ENCODE measurements around the gene PHF21A. TPM values are rescaled to one million over a fixed set of nuclear protein-coding genes. Genes with fewer than 3 reads are reported as not detected.

PHF21A gene
- total and polyA plus RNA-seq, 4 donors, result 3.6 to 8.5 (median 6.2) TPM

GRCh38 chr11:45985212-45985611 is 136.0 kb downstream of the PHF21A start:
- no peak for DNase-seq (ENCODE audit: low spot score)
- no peak overlapping the region for H3K9ac ChIP-seq (ENCODE audit: low read depth in 1 of 2, low read length in 2 of 2)
- no peak overlapping the region for H3K27ac ChIP-seq (ENCODE audit: low read depth in 1 of 2, low read length in 2 of 2)
- TF ChIP-seq RXRA (IDR thresholded peaks at IDR 0.05), result no peak
- TF ChIP-seq HNF4G (IDR thresholded peaks at IDR 0.05), result no peak
- no peak for TF ChIP-seq TAF1 (conservative IDR thresholded peaks at IDR 0.05)
- no peak for TF ChIP-seq HNF4A (conservative IDR thresholded peaks at IDR 0.05)
- no peak for TF ChIP-seq REST (IDR thresholded peaks at IDR 0.05)
- TF ChIP-seq EGR1 (IDR thresholded peaks at IDR 0.05; ENCODE audit: low read depth in 2 of 2), result no peak
- no peak for TF ChIP-seq SP1 (IDR thresholded peaks at IDR 0.05)
- no peak for TF ChIP-seq FOXA1 (IDR thresholded peaks at IDR 0.05)
- no peak for TF ChIP-seq MAX (IDR thresholded peaks at IDR 0.05)
- TF ChIP-seq ZBTB33 (IDR thresholded peaks at IDR 0.05), result no peak
- no peak for TF ChIP-seq NR2F2 (IDR thresholded peaks at IDR 0.05)
- TF ChIP-seq CTCF (IDR thresholded peaks at IDR 0.05; ENCODE audit: low read depth, low read length, missing input control), result no peak
- no peak for TF ChIP-seq ATF3 (IDR thresholded peaks at IDR 0.05)
- TF ChIP-seq FOXA2 (IDR thresholded peaks at IDR 0.05), result no peak
- no peak for TF ChIP-seq GABPA (IDR thresholded peaks at IDR 0.05 in 1 of 2, conservative IDR thresholded peaks at IDR 0.05 in 1 of 2)
- no peak for TF ChIP-seq RAD21 (IDR thresholded peaks at IDR 0.05)
- TF ChIP-seq JUND (IDR thresholded peaks at IDR 0.05), result no peak
- TF ChIP-seq YY1 (IDR thresholded peaks at IDR 0.05), result no peak
- H3K27me3 ChIP-seq (ENCODE audit: control insufficient read depth in 4 of 4, insufficient read depth in 4 of 4, low read length in 3 of 4), result no peaks in the 10 kb centered on the region
- peaks cover 3 to 7% (median 3%) of the 10 kb centered on the region in 4 donors for H3K4me1 ChIP-seq (ENCODE audit: control insufficient read depth in 4 of 4, insufficient read depth in 4 of 4, low read length in 3 of 4)
- no peaks in the 10 kb centered on the region for H3K9me3 ChIP-seq (ENCODE audit: control insufficient read depth in 4 of 4, low read length in 3 of 4)
- no peak overlapping the region for H3K4me3 ChIP-seq (ENCODE audit: low read depth in 1 of 3, low read length in 3 of 3)
- WGBS, result 93% methylated on average over 1 of the region's 1 CpG
- H3K36me3 ChIP-seq (ENCODE audit: control insufficient read depth in 4 of 4, insufficient read depth in 3 of 4, low read depth in 1 of 4, low read length in 3 of 4), result no peaks in the 10 kb centered on the region
